WTC11 (cell line): ENCODE data around the gene CACNA1C. TPM values are rescaled to one million over a fixed set of nuclear protein-coding genes. Genes with fewer than 3 reads are reported as not detected.

Experiments used
- ATAC-seq: fragments of 200-7000 bp; cut with Tn5 transposase; 2 replicates; pipeline ENCODE4 v1.10.0; 2021; ENCODE audit warnings: mild to moderate bottlenecking, moderate library complexity
- CTCF ChIA-PET: fragments of 300-600 bp; sonication (Branson Sonifier 250); formaldehyde crosslinking; loops from one replicate; lab custom pipeline; 2021; ENCODE audit warnings: antibody characterized with exemption; lab: Charles Lee
- POLR2A ChIA-PET: fragments of 350-600 bp; sonication (Branson Sonifier 250); formaldehyde crosslinking; loops from one replicate; lab custom pipeline; 2021; ENCODE audit warnings: antibody characterized with exemption; lab: Charles Lee
- DNase-seq: peaks from one replicate; pipeline ENCODE4 v3.0.0; 2021; ENCODE audit warnings: low spot score
- H3K27ac Mint-ChIP-seq: 2 replicates; pipeline ENCODE4 v1.8.0; 2021; ENCODE audit warnings: mixed read lengths
- H3K27me3 Mint-ChIP-seq: 2 replicates; pipeline ENCODE4 v1.8.0; 2021; ENCODE audit warnings: low read depth, mild to moderate bottlenecking, moderate library complexity, mixed read lengths
- H3K36me3 Mint-ChIP-seq: 2 replicates; pipeline ENCODE4 v1.8.0; 2021; ENCODE audit warnings: mixed read lengths
- H3K4me1 Mint-ChIP-seq: 2 replicates; pipeline ENCODE4 v1.8.0; 2022; ENCODE audit warnings: mixed read lengths
- H3K4me3 Mint-ChIP-seq: 2 replicates; pipeline ENCODE4 v1.8.0; 2021; ENCODE audit warnings: mild to moderate bottlenecking, moderate library complexity, mixed read lengths
- H3K9me3 Mint-ChIP-seq: 2 replicates; pipeline ENCODE4 v1.8.0; 2021; ENCODE audit warnings: mixed read lengths
- CBFB ChIP-seq: sonication (generic); formaldehyde crosslinking; IDR thresholded peaks from 2 replicates; pipeline ENCODE4 v1.8.1; 2022; ENCODE audit warnings: mild to moderate bottlenecking, low read depth, missing genetic modification reagents
- FOXK1 ChIP-seq: sonication (generic); formaldehyde crosslinking; IDR thresholded peaks from 2 replicates; pipeline ENCODE4 v1.8.0; 2022; ENCODE audit warnings: mild to moderate bottlenecking, moderate library complexity, missing genetic modification reagents
- FOXP1 ChIP-seq: sonication (generic); formaldehyde crosslinking; IDR thresholded peaks from 2 replicates; pipeline ENCODE4 v1.8.0; 2022; ENCODE audit warnings: missing genetic modification reagents, mild to moderate bottlenecking, moderate library complexity, borderline replicate concordance
- GTF2I ChIP-seq: fragments of 250-450 bp; sonication (Bioruptor Pico); conservative IDR thresholded peaks from 2 replicates; pipeline ENCODE4 v1.4.0; 2021; ENCODE audit warnings: mild to moderate bottlenecking
- NR2C2 ChIP-seq: sonication (generic); formaldehyde crosslinking; IDR thresholded peaks from 2 replicates; pipeline ENCODE4 v1.8.0; 2022; ENCODE audit warnings: mild to moderate bottlenecking, missing genetic modification reagents
- NR3C1 ChIP-seq: sonication (generic); formaldehyde crosslinking; conservative IDR thresholded peaks from 2 replicates; pipeline ENCODE4 v1.8.1; 2023; ENCODE audit warnings: low read depth, mild to moderate bottlenecking, missing genetic modification reagents
- RORB ChIP-seq: fragments of 250-450 bp; sonication (Bioruptor Pico); IDR thresholded peaks from 2 replicates; pipeline ENCODE4 v1.9.0; 2021; ENCODE audit warnings: mild to moderate bottlenecking
- SP1 ChIP-seq: sonication (generic); formaldehyde crosslinking; conservative IDR thresholded peaks from 2 replicates; pipeline ENCODE4 v1.8.1; 2022; ENCODE audit warnings: missing genetic modification reagents
- ZNF121 ChIP-seq: sonication (generic); formaldehyde crosslinking; IDR thresholded peaks from 2 replicates; pipeline ENCODE4 v1.8.0; 2023; ENCODE audit warnings: missing genetic modification reagents
- ZNF138 ChIP-seq: sonication (generic); formaldehyde crosslinking; conservative IDR thresholded peaks from 2 replicates; pipeline ENCODE4 v1.8.1; 2022; ENCODE audit warnings: mild to moderate bottlenecking, moderate library complexity, missing genetic modification reagents
- ZNF317 ChIP-seq: sonication (generic); formaldehyde crosslinking; IDR thresholded peaks from 2 replicates; pipeline ENCODE4 v1.8.1; 2023; ENCODE audit warnings: low read depth, mild to moderate bottlenecking, moderate library complexity, missing genetic modification reagents, borderline replicate concordance
- total RNA-seq: library from RNA; stranded (reverse); gene quantifications from 3 replicates; pipeline ENCODE4 v1.2.3, GENCODE V29; 2021
- TF ChIP-seq, protein P1 (sequence below): sonication (generic); formaldehyde crosslinking; IDR thresholded peaks from 2 replicates; pipeline ENCODE4 v1.8.1; 2022; ENCODE audit warnings: low read depth, missing genetic modification reagents, borderline replicate concordance
- TF ChIP-seq, protein P2 (sequence below): fragments of 250-450 bp; sonication (Bioruptor Pico); IDR thresholded peaks from 2 replicates; pipeline ENCODE4 v2.1.2; 2022; ENCODE audit warnings: mild to moderate bottlenecking, moderate library complexity
- TF ChIP-seq, protein P3 (sequence below): sonication (generic); formaldehyde crosslinking; IDR thresholded peaks from 2 replicates; pipeline ENCODE4 v1.8.1; 2023; ENCODE audit warnings: mild to moderate bottlenecking, missing genetic modification reagents, borderline replicate concordance
- TF ChIP-seq, protein P4 (sequence below): fragments of 250-450 bp; sonication (Bioruptor Pico); IDR thresholded peaks from 2 replicates; pipeline ENCODE4 v1.9.0; 2021; ENCODE audit warnings: mild to moderate bottlenecking
- TF ChIP-seq, protein P5 (sequence below): sonication (generic); formaldehyde crosslinking; IDR thresholded peaks from 2 replicates; pipeline ENCODE4 v1.8.1; 2023; ENCODE audit warnings: mild to moderate bottlenecking, moderate library complexity, missing genetic modification reagents
- TF ChIP-seq, protein P6 (sequence below): sonication (generic); formaldehyde crosslinking; conservative IDR thresholded peaks from 2 replicates; pipeline ENCODE4 v1.8.1; 2023; ENCODE audit warnings: mild to moderate bottlenecking, low read depth, missing genetic modification reagents, moderate library complexity
- TF ChIP-seq, protein P7 (sequence below): fragments of 250-450 bp; sonication (Bioruptor Pico); conservative IDR thresholded peaks from 2 replicates; pipeline ENCODE4 v1.9.0; 2021; ENCODE audit warnings: mild to moderate bottlenecking

CACNA1C gene
- total RNA-seq, 1 experiment from 2014 or later = 1.7 TPM

DNA sequence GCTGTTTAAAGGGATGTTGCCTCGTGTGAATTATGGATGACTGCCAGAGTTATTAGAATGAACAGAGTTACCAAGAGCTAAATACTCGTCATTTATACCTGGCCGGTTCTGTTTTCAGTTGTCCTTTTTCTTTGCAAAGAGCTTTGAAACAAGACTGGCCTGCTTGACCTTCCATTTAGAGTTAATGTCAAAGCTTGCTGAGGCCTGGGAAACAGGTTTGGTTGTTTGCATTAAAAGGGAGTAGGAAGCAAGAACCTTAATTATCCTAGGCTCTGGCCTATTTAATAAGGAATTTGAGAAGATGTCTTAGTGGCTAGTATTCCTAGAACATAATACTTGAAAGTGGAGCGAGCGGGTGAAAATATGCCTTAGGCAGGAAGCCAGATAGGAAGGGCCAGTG is 233.3 kb downstream of the CACNA1C start:
- DNase-seq = no peak
- no peak for TF ChIP-seq RORB (CRISPR knock-in tag)
- no peak for TF ChIP-seq ZNF121
- TF ChIP-seq, protein P1, sequence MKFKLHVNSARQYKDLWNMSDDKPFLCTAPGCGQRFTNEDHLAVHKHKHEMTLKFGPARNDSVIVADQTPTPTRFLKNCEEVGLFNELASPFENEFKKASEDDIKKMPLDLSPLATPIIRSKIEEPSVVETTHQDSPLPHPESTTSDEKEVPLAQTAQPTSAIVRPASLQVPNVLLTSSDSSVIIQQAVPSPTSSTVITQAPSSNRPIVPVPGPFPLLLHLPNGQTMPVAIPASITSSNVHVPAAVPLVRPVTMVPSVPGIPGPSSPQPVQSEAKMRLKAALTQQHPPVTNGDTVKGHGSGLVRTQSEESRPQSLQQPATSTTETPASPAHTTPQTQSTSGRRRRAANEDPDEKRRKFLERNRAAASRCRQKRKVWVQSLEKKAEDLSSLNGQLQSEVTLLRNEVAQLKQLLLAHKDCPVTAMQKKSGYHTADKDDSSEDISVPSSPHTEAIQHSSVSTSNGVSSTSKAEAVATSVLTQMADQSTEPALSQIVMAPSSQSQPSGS = no peak
- H3K4me3 Mint-ChIP-seq = no peak overlapping the region

DNA sequence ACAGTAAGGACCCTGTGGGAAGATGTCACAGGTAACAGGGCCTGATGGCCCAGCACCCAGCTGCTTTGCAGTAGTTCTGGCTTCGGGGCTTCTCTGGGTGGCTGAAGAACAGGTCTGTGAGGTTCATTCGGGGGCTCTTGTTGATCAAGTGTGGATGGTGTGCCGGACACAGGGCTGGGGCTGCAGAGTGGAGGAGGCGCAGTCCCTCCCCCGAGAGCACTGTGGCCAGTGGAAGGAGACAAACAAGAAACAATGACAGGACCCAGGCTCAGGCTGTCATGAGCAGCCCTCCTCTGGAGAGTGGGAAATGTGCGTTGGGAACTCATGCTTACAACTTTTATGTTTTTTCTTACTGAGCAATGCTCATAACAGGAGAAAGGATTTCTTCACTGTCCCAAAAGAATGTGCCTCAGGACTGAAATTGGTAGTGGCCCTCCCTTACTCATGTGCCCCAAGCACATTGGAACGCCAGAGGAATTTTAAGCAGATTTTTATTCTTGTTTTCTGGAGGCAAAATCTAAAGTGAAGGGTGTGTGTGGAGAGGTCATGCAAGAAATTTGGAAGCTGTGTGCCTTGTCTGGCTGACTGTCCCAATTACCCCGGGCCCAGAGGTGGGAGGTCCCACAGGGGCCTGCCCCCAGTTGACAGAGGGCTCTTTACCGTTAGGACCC is 233.8 kb downstream of the CACNA1C start:
- Mint-ChIP-seq H3K27me3 (peaks cover 3% of the 10 kb centered on the region; the same call in 1 of the 2 replicates), H3K4me1 (peaks cover 84% of the 10 kb centered on the region), H3K9me3 (peaks cover 4% of the 10 kb centered on the region; the same call in 1 of the 2 replicates), H3K36me3 (no peaks in the 10 kb centered on the region), H3K4me3 (no peak overlapping the region), H3K27ac (no peak overlapping the region)
- DNase-seq (no peak), ATAC-seq (no peak)
- ChIA-PET POLR2A (no interaction called here), CTCF (interaction anchor here (1.0 to 12.7 kb wide), 4 partner anchors 20 to 297 kb away, joined by 4 to 169 read pairs (median 7); no protein-coding TSS in a partner anchor)
- TF ChIP-seq SP1 (no peak), FOXK1 (CRISPR knock-in tag) (no peak), GTF2I (CRISPR knock-in tag) (no peak), ZNF317 (CRISPR knock-in tag) (no peak), FOXP1 (CRISPR knock-in tag) (no peak), ZNF138 (CRISPR knock-in tag) (no peak), ZNF121 (no peak), NR3C1 (CRISPR knock-in tag) (no peak), NR2C2 (CRISPR knock-in tag) (no peak), CBFB (CRISPR knock-in tag) (no peak)
- TF ChIP-seq, protein P2, sequence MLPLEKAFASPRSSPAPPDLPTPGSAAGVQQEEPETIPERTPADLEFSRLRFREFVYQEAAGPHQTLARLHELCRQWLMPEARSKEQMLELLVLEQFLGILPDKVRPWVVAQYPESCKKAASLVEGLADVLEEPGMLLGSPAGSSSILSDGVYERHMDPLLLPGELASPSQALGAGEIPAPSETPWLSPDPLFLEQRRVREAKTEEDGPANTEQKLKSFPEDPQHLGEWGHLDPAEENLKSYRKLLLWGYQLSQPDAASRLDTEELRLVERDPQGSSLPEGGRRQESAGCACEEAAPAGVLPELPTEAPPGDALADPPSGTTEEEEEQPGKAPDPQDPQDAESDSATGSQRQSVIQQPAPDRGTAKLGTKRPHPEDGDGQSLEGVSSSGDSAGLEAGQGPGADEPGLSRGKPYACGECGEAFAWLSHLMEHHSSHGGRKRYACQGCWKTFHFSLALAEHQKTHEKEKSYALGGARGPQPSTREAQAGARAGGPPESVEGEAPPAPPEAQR (CRISPR knock-in tag) = no peak
- TF ChIP-seq, protein P3, sequence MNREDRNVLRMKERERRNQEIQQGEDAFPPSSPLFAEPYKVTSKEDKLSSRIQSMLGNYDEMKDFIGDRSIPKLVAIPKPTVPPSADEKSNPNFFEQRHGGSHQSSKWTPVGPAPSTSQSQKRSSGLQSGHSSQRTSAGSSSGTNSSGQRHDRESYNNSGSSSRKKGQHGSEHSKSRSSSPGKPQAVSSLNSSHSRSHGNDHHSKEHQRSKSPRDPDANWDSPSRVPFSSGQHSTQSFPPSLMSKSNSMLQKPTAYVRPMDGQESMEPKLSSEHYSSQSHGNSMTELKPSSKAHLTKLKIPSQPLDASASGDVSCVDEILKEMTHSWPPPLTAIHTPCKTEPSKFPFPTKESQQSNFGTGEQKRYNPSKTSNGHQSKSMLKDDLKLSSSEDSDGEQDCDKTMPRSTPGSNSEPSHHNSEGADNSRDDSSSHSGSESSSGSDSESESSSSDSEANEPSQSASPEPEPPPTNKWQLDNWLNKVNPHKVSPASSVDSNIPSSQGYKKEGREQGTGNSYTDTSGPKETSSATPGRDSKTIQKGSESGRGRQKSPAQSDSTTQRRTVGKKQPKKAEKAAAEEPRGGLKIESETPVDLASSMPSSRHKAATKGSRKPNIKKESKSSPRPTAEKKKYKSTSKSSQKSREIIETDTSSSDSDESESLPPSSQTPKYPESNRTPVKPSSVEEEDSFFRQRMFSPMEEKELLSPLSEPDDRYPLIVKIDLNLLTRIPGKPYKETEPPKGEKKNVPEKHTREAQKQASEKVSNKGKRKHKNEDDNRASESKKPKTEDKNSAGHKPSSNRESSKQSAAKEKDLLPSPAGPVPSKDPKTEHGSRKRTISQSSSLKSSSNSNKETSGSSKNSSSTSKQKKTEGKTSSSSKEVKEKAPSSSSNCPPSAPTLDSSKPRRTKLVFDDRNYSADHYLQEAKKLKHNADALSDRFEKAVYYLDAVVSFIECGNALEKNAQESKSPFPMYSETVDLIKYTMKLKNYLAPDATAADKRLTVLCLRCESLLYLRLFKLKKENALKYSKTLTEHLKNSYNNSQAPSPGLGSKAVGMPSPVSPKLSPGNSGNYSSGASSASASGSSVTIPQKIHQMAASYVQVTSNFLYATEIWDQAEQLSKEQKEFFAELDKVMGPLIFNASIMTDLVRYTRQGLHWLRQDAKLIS (CRISPR knock-in tag) = no peak
- TF ChIP-seq, protein P4, sequence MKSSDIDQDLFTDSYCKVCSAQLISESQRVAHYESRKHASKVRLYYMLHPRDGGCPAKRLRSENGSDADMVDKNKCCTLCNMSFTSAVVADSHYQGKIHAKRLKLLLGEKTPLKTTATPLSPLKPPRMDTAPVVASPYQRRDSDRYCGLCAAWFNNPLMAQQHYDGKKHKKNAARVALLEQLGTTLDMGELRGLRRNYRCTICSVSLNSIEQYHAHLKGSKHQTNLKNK (CRISPR knock-in tag) = no peak
- TF ChIP-seq, protein P5, sequence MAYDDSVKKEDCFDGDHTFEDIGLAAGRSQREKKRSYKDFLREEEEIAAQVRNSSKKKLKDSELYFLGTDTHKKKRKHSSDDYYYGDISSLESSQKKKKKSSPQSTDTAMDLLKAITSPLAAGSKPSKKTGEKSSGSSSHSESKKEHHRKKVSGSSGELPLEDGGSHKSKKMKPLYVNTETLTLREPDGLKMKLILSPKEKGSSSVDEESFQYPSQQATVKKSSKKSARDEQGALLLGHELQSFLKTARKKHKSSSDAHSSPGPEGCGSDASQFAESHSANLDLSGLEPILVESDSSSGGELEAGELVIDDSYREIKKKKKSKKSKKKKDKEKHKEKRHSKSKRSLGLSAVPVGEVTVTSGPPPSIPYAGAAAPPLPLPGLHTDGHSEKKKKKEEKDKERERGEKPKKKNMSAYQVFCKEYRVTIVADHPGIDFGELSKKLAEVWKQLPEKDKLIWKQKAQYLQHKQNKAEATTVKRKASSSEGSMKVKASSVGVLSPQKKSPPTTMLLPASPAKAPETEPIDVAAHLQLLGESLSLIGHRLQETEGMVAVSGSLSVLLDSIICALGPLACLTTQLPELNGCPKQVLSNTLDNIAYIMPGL (CRISPR knock-in tag) = no peak
- TF ChIP-seq, protein P6, sequence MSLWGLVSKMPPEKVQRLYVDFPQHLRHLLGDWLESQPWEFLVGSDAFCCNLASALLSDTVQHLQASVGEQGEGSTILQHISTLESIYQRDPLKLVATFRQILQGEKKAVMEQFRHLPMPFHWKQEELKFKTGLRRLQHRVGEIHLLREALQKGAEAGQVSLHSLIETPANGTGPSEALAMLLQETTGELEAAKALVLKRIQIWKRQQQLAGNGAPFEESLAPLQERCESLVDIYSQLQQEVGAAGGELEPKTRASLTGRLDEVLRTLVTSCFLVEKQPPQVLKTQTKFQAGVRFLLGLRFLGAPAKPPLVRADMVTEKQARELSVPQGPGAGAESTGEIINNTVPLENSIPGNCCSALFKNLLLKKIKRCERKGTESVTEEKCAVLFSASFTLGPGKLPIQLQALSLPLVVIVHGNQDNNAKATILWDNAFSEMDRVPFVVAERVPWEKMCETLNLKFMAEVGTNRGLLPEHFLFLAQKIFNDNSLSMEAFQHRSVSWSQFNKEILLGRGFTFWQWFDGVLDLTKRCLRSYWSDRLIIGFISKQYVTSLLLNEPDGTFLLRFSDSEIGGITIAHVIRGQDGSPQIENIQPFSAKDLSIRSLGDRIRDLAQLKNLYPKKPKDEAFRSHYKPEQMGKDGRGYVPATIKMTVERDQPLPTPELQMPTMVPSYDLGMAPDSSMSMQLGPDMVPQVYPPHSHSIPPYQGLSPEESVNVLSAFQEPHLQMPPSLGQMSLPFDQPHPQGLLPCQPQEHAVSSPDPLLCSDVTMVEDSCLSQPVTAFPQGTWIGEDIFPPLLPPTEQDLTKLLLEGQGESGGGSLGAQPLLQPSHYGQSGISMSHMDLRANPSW (CRISPR knock-in tag) = no peak
- TF ChIP-seq, protein P7, sequence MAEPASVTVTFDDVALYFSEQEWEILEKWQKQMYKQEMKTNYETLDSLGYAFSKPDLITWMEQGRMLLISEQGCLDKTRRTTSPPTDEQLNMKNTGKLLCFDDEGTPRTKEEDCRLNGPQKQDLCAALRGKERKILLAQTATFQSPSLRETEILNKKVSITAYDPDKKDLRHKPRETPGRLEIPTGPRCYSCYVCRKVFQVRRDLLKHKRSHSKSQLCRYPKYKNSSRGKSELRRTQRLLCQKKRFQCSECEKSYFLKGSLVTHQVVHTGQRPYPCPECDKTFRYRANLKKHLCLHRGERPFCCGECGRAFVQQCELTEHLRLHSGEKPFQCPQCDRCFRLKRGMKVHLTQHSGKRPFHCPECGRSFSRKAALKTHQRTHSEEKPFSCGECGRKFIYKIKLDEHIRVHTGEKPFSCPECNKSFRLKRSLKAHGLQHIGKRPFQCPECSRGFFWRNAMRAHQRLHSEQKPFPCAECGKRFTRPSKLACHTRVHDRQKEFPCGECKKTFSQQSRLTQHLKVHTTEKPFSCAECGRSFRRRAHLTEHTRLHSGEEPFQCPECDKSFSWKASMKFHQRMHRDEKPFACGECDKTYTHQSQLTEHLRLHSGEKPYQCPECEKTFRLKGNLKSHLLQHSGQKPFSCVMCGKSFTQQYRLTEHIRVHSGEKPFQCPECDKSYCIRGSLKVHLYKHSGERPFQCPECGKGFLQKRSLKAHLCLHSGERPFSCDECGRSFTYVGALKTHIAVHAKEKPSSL (CRISPR knock-in tag) = no peak

More for the DNA sequence above, 233.3 kb downstream of the CACNA1C start:
- Mint-ChIP-seq H3K9me3 (peaks cover 10% of the 10 kb centered on the region; the same call in 1 of the 2 replicates), H3K36me3 (no peaks in the 10 kb centered on the region), H3K27ac (no peak overlapping the region; the same call in 1 of the 2 replicates), H3K27me3 (peaks cover 3% of the 10 kb centered on the region; the same call in 1 of the 2 replicates), H3K4me1 (peaks cover 78% of the 10 kb centered on the region)
- ChIA-PET CTCF (interaction anchor here (12.7 kb wide), 1 partner anchor 228 kb away, joined by 169 read pairs; no protein-coding TSS in a partner anchor), POLR2A (no interaction called here)
- no peak for ATAC-seq
